ENCODE results near the gene LMF2.

The LMF2 gene

GRCh38 chr22:50502628-50503474 is 4.7 kb downstream of the LMF2 start:
- no peak for DNase-seq

- DNase-seq: no peak
Measured at GRCh38 chr22:50502096-50502495, 5.4 kb downstream of the LMF2 start.

GRCh38 chr22:50500452-50500851 is 7.0 kb downstream of the LMF2 start:
- no peak for DNase-seq

- peak in 2 of 3 experiments; percentile 35 to 61 for DNase-seq
Measured at GRCh38 chr22:50498322-50498890, 9.1 kb downstream of the LMF2 start.

- DNase-seq: no peak
Measured at GRCh38 chr22:50497093-50497492, 10.4 kb downstream of the LMF2 start.

GRCh38 chr22:50490531-50491308 is 16.8 kb downstream of the LMF2 start:
- DNase-seq: no peak

- no peak for DNase-seq
Measured at GRCh38 chr22:50489363-50490243, 17.9 kb downstream of the LMF2 start.

- no peak for DNase-seq
Measured at GRCh38 chr22:50488886-50489285, 18.6 kb downstream of the LMF2 start.

GRCh38 chr22:50488006-50488677 is 19.4 kb downstream of the LMF2 start:
- DNase-seq: no peak

- no peak for DNase-seq
Measured at GRCh38 chr22:50487290-50488005, 20.1 kb downstream of the LMF2 start.

- DNase-seq: peak in 2 of 3 experiments; percentile 18 to 23
Measured at GRCh38 chr22:50486561-50487289, 20.8 kb downstream of the LMF2 start, which contains the start of gene MIOX. MIOX (plus strand) TSS chr22:50486859; CDS start chr22:50486898, 39 bp downstream.

GRCh38 chr22:50485221-50486131 is 22.0 kb downstream of the LMF2 start:
- no peak for DNase-seq

- no peak for DNase-seq
Measured at GRCh38 chr22:50483977-50484853, 23.3 kb downstream of the LMF2 start.

- no peak for DNase-seq
Measured at GRCh38 chr22:50483556-50483955, 23.9 kb downstream of the LMF2 start.

GRCh38 chr22:50483106-50483505 is 24.4 kb downstream of the LMF2 start:
- no peak for DNase-seq

- DNase-seq: no peak
Measured at GRCh38 chr22:50482107-50483074, 25.1 kb downstream of the LMF2 start.
